T-helper 1 cell treated with Interleukin-12 subunit alpha and Interleukin-12 subunit beta and Interleukin-4 antibody, amounts not matched to agents 30 μg/mL and 1 μg/mL, for 36 hours (primary cell): Measurements from ENCODE around the gene SLC35F3.
A peak's percentile ranks its signal among the peaks of the same experiment; 100 is the strongest.

ENCODE experiments used
- H3K27ac Mint-ChIP-seq: one replicate; pipeline ENCODE4 v1.8.0; 2021; ENCODE audit warnings: mild to moderate bottlenecking, mixed read lengths
- H3K27me3 Mint-ChIP-seq: one replicate; pipeline ENCODE4 v1.8.0; 2021; ENCODE audit warnings: low read depth, mixed read lengths
- H3K36me3 Mint-ChIP-seq: one replicate; pipeline ENCODE4 v1.8.0; 2021; ENCODE audit warnings: low read depth, mixed read lengths
- H3K4me1 Mint-ChIP-seq: one replicate; pipeline ENCODE4 v1.8.0; 2021; ENCODE audit warnings: low read depth, mixed read lengths
- H3K4me3 Mint-ChIP-seq: one replicate; pipeline ENCODE4 v1.8.0; 2021; ENCODE audit warnings: mild to moderate bottlenecking, moderate library complexity, mixed read lengths
- H3K9me3 Mint-ChIP-seq: one replicate; pipeline ENCODE4 v1.8.0; 2021; ENCODE audit warnings: mixed read lengths

The SLC35F3 gene

GRCh38 chr1:234253732-234254131 lies 349.3 kb downstream of the SLC35F3 start:
- H3K4me1 Mint-ChIP-seq: no peaks in the 10 kb centered on the region
- H3K27me3 Mint-ChIP-seq: peaks cover 21% of the 10 kb centered on the region
- peaks cover 9% of the 10 kb centered on the region for H3K9me3 Mint-ChIP-seq
- H3K4me3 Mint-ChIP-seq: no peak overlapping the region
- H3K36me3 Mint-ChIP-seq: no peaks in the 10 kb centered on the region
- no peak overlapping the region for H3K27ac Mint-ChIP-seq

- peaks cover 9% of the 10 kb centered on the region for H3K9me3 Mint-ChIP-seq
- H3K4me1 Mint-ChIP-seq: peaks cover 10% of the 10 kb centered on the region
- H3K27me3 Mint-ChIP-seq: peaks cover 20% of the 10 kb centered on the region
- H3K36me3 Mint-ChIP-seq: peaks cover 3% of the 10 kb centered on the region
- no peak overlapping the region for H3K4me3 Mint-ChIP-seq
- H3K27ac Mint-ChIP-seq: no peak overlapping the region
Observed at GRCh38 chr1:234256359-234256758, 351.9 kb downstream of the SLC35F3 start.

- peaks cover 10% of the 10 kb centered on the region for H3K4me1 Mint-ChIP-seq
- peaks cover 9% of the 10 kb centered on the region for H3K9me3 Mint-ChIP-seq
- H3K4me3 Mint-ChIP-seq: no peak overlapping the region
- H3K36me3 Mint-ChIP-seq: peaks cover 3% of the 10 kb centered on the region
- H3K27ac Mint-ChIP-seq: no peak overlapping the region
- H3K27me3 Mint-ChIP-seq: peaks cover 18% of the 10 kb centered on the region
Observed at GRCh38 chr1:234258071-234258470, 353.6 kb downstream of the SLC35F3 start.

- H3K4me3 Mint-ChIP-seq: no peak overlapping the region
- peaks cover 9% of the 10 kb centered on the region for H3K9me3 Mint-ChIP-seq
- H3K27ac Mint-ChIP-seq: peak overlapping the region; percentile 62
Observed at GRCh38 chr1:234260578-234260977, 356.1 kb downstream of the SLC35F3 start.

GRCh38 chr1:234261545-234261944 lies 357.1 kb downstream of the SLC35F3 start:
- peaks cover 5% of the 10 kb centered on the region for H3K27me3 Mint-ChIP-seq
- H3K9me3 Mint-ChIP-seq: peaks cover 9% of the 10 kb centered on the region
- peaks cover 10% of the 10 kb centered on the region for H3K4me1 Mint-ChIP-seq
- no peak overlapping the region for H3K4me3 Mint-ChIP-seq
- H3K36me3 Mint-ChIP-seq: peaks cover 3% of the 10 kb centered on the region
- no peak overlapping the region for H3K27ac Mint-ChIP-seq

More at GRCh38 chr1:234260578-234260977, 356.1 kb downstream of the SLC35F3 start:
- Mint-ChIP-seq H3K4me1 (peaks cover 10% of the 10 kb centered on the region), H3K27me3 (peaks cover 6% of the 10 kb centered on the region), H3K36me3 (peaks cover 3% of the 10 kb centered on the region)

GRCh38 chr1:234262007-234262753 lies 357.7 kb downstream of the SLC35F3 start:
- peaks cover 3% of the 10 kb centered on the region for H3K36me3 Mint-ChIP-seq
- H3K9me3 Mint-ChIP-seq: peaks cover 9% of the 10 kb centered on the region
- H3K4me3 Mint-ChIP-seq: no peak overlapping the region

GRCh38 chr1:234262754-234263105 lies 358.3 kb downstream of the SLC35F3 start:
- Mint-ChIP-seq H3K4me1 (peaks cover 10% of the 10 kb centered on the region), H3K27me3 (no peaks in the 10 kb centered on the region), H3K36me3 (peaks cover 3% of the 10 kb centered on the region), H3K4me3 (no peak overlapping the region), H3K9me3 (peaks cover 4% of the 10 kb centered on the region), H3K27ac (no peak overlapping the region)

More at GRCh38 chr1:234262007-234262753, 357.7 kb downstream of the SLC35F3 start:
- H3K27me3 Mint-ChIP-seq: peaks cover 5% of the 10 kb centered on the region
- H3K4me1 Mint-ChIP-seq: peaks cover 10% of the 10 kb centered on the region
- H3K27ac Mint-ChIP-seq: no peak overlapping the region

- Mint-ChIP-seq H3K4me3 (no peak overlapping the region), H3K27me3 (no peaks in the 10 kb centered on the region), H3K27ac (no peak overlapping the region), H3K36me3 (peaks cover 3% of the 10 kb centered on the region), H3K9me3 (peaks cover 2% of the 10 kb centered on the region), H3K4me1 (peaks cover 12% of the 10 kb centered on the region)
Observed at GRCh38 chr1:234264832-234265231, 360.4 kb downstream of the SLC35F3 start.

GRCh38 chr1:234265321-234265720 lies 360.8 kb downstream of the SLC35F3 start:
- Mint-ChIP-seq H3K4me1 (peaks cover 10% of the 10 kb centered on the region), H3K27ac (no peak overlapping the region), H3K9me3 (peaks cover 3% of the 10 kb centered on the region), H3K4me3 (no peak overlapping the region), H3K36me3 (peaks cover 3% of the 10 kb centered on the region), H3K27me3 (no peaks in the 10 kb centered on the region)

GRCh38 chr1:234265861-234266260 lies 361.4 kb downstream of the SLC35F3 start:
- peaks cover 10% of the 10 kb centered on the region for H3K4me1 Mint-ChIP-seq
- no peaks in the 10 kb centered on the region for H3K27me3 Mint-ChIP-seq

GRCh38 chr1:234270093-234270492 lies 365.6 kb downstream of the SLC35F3 start:
- Mint-ChIP-seq H3K4me3 (no peak overlapping the region), H3K9me3 (peaks cover 3% of the 10 kb centered on the region), H3K36me3 (peaks cover 3% of the 10 kb centered on the region), H3K27ac (no peak overlapping the region), H3K4me1 (peaks cover 16% of the 10 kb centered on the region), H3K27me3 (peaks cover 15% of the 10 kb centered on the region)

More at GRCh38 chr1:234265861-234266260, 361.4 kb downstream of the SLC35F3 start:
- Mint-ChIP-seq H3K9me3 (peaks cover 3% of the 10 kb centered on the region), H3K4me3 (no peak overlapping the region), H3K36me3 (no peaks in the 10 kb centered on the region), H3K27ac (no peak overlapping the region)

- peaks cover 16% of the 10 kb centered on the region for H3K4me1 Mint-ChIP-seq
Observed at GRCh38 chr1:234270581-234271242, 366.2 kb downstream of the SLC35F3 start.

GRCh38 chr1:234271243-234271606 lies 366.7 kb downstream of the SLC35F3 start:
- H3K4me1 Mint-ChIP-seq: peaks cover 16% of the 10 kb centered on the region
- no peak overlapping the region for H3K4me3 Mint-ChIP-seq
- H3K36me3 Mint-ChIP-seq: peaks cover 3% of the 10 kb centered on the region
- H3K27me3 Mint-ChIP-seq: peaks cover 15% of the 10 kb centered on the region
- H3K9me3 Mint-ChIP-seq: peaks cover 3% of the 10 kb centered on the region
- no peak overlapping the region for H3K27ac Mint-ChIP-seq

More at GRCh38 chr1:234270581-234271242, 366.2 kb downstream of the SLC35F3 start:
- H3K4me3 Mint-ChIP-seq: no peak overlapping the region
- H3K9me3 Mint-ChIP-seq: peaks cover 3% of the 10 kb centered on the region
- H3K36me3 Mint-ChIP-seq: peaks cover 3% of the 10 kb centered on the region
- no peak overlapping the region for H3K27ac Mint-ChIP-seq
- peaks cover 15% of the 10 kb centered on the region for H3K27me3 Mint-ChIP-seq

GRCh38 chr1:234272656-234273312 lies 368.3 kb downstream of the SLC35F3 start:
- Mint-ChIP-seq H3K4me1 (peaks cover 16% of the 10 kb centered on the region), H3K27me3 (peaks cover 15% of the 10 kb centered on the region), H3K9me3 (peaks cover 3% of the 10 kb centered on the region), H3K27ac (no peak overlapping the region), H3K4me3 (no peak overlapping the region), H3K36me3 (peaks cover 3% of the 10 kb centered on the region)
